ENCODE results near the gene PDE4D.
"Not testable (repeated sequence)": the region's sequence is repeated elsewhere in the genome, so short reads cannot be mapped to it uniquely, and the experiment has no call there.

PDE4D gene

DNA sequence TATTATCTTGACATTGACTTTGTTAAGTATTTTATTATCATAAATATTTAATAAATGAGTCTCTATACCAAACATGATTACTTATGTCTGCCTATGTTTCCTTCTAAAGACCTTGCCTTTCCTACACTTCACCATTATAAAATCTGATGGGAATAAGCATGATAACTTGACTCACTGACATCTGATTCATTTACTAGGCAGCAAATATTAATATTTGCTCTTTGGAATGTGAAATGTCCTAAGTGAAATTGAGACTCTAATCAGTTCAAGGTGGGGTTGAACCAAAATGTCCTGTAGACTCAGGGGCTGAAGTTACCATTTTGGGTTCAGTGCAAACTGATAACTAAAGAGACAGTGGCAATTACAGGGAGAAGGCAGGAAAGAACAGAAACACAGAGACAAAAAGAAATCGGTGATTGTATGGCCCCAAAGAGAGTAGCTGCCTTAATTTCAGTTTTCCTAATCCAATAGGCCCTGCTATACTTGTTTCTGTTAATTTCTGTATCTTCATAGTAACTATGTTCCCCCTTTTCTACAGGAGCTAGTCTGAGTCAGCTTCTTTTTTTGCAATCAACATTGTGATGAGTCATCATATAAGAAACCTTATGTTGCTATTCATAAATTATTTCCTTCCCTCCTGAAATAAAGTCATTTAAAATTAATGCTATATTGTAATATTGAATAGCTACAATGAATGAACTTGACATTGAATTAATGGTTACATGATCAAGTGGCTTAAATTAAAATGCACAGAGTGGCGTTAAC lies 296.8 kb downstream of the PDE4D start:
- peaks cover 3% of the 10 kb centered on the region for H3K79me1 ChIP-seq (replicated peaks; ENCODE audit: low read length, poor library complexity, severe bottlenecking)
- no peak overlapping the region for H3K4me2 ChIP-seq (ENCODE audit: low read length, poor library complexity, severe bottlenecking)
- H2BK5ac ChIP-seq (ENCODE audit: low read depth, low read length, poor library complexity, severe bottlenecking): no peak overlapping the region
- H4K8ac ChIP-seq (ENCODE audit: low read length): no peak overlapping the region
- no peak overlapping the region for H2BK12ac ChIP-seq (ENCODE audit: low read length in 2 of 2)
- H3K36me3 ChIP-seq (ENCODE audit: control insufficient read depth in 1 of 2, insufficient read depth in 2 of 2, low read depth in 1 of 2, low read length in 2 of 2): no peaks in the 10 kb centered on the region
- H4K91ac ChIP-seq (ENCODE audit: low read length): no peak overlapping the region
- no peaks in the 10 kb centered on the region for H3K27me3 ChIP-seq (ENCODE audit: control insufficient read depth in 1 of 2, insufficient read depth in 1 of 2, low read length in 2 of 2)
- no peak overlapping the region for H2AFZ ChIP-seq (ENCODE audit: low read depth, low read length)
- H3K9me3 ChIP-seq (ENCODE audit: control insufficient read depth, low read length): no peaks in the 10 kb centered on the region
- no peak overlapping the region for H3K27ac ChIP-seq (ENCODE audit: low read length, poor library complexity, severe bottlenecking)
- H3K18ac ChIP-seq (ENCODE audit: low read depth in 1 of 2, low read length in 2 of 2): peak overlapping the region in 1 of 2 experiments; percentile 60
- H3K14ac ChIP-seq (ENCODE audit: low read length in 2 of 2): no peak overlapping the region
- WGBS: no CpG with 5 or more reads among the region's 2 CpGs
- no peak overlapping the region for H3K4ac ChIP-seq (ENCODE audit: low read depth in 1 of 2, low read length in 2 of 2)
- H3K4me1 ChIP-seq (ENCODE audit: control insufficient read depth, insufficient read depth, low read depth, low read length): no peaks in the 10 kb centered on the region
- DNase-seq: peak; percentile 54
- no peak overlapping the region for H3K4me3 ChIP-seq (ENCODE audit: insufficient read depth in 1 of 2, low read depth in 1 of 2, low read length in 2 of 2)
- H2AK5ac ChIP-seq (ENCODE audit: low read length, severe bottlenecking): no peak overlapping the region
- H3K23ac ChIP-seq (ENCODE audit: low read length in 2 of 2): no peak overlapping the region
- H3K9ac ChIP-seq (ENCODE audit: low read length): peak overlapping the region; percentile 17
- H2BK120ac ChIP-seq (ENCODE audit: low read depth, low read length): no peak overlapping the region
- no peak overlapping the region for H2BK15ac ChIP-seq (ENCODE audit: low read depth, poor library complexity, severe bottlenecking)

DNA sequence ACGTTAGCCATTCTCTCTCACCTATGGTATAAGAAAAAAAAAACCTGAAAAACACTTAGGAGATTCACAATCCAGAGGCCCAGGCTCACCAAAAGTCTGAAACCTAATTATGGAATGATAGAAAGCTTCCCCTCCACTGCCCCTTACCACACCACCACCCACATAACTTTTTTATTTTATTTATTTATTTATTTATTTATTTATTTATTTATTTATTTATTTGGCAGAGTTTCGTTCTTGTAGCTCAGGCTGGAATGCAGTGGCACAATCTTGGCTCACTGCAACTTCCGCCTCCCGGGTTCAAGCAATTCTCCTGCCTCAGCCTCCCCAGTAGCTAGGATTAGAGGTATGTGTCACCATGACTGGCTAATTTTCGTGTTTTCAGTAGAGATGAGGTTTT lies 299.4 kb downstream of the PDE4D start:
- not testable (repeated sequence) for H3K9me3 ChIP-seq (ENCODE audit: control insufficient read depth, low read length); H3K4me3 ChIP-seq (ENCODE audit: insufficient read depth in 1 of 2, low read depth in 1 of 2, low read length in 2 of 2); H3K27ac ChIP-seq (ENCODE audit: low read length, poor library complexity, severe bottlenecking); DNase-seq; H2BK5ac ChIP-seq (ENCODE audit: low read depth, low read length, poor library complexity, severe bottlenecking); H2AFZ ChIP-seq (ENCODE audit: low read depth, low read length); H2BK15ac ChIP-seq (ENCODE audit: low read depth, poor library complexity, severe bottlenecking); H3K4ac ChIP-seq (ENCODE audit: low read depth in 1 of 2, low read length in 2 of 2); H4K91ac ChIP-seq (ENCODE audit: low read length); H3K27me3 ChIP-seq (ENCODE audit: control insufficient read depth in 1 of 2, insufficient read depth in 1 of 2, low read length in 2 of 2); H3K79me1 ChIP-seq (replicated peaks; ENCODE audit: low read length, poor library complexity, severe bottlenecking); H2BK12ac ChIP-seq (ENCODE audit: low read length in 2 of 2); H3K14ac ChIP-seq (ENCODE audit: low read length in 2 of 2); H3K23ac ChIP-seq (ENCODE audit: low read length in 2 of 2); H2BK120ac ChIP-seq (ENCODE audit: low read depth, low read length); H3K4me1 ChIP-seq (ENCODE audit: control insufficient read depth, insufficient read depth, low read depth, low read length); H2AK5ac ChIP-seq (ENCODE audit: low read length, severe bottlenecking); H3K18ac ChIP-seq (ENCODE audit: low read depth in 1 of 2, low read length in 2 of 2); H3K4me2 ChIP-seq (ENCODE audit: low read length, poor library complexity, severe bottlenecking); H4K8ac ChIP-seq (ENCODE audit: low read length); H3K36me3 ChIP-seq (ENCODE audit: control insufficient read depth in 1 of 2, insufficient read depth in 2 of 2, low read depth in 1 of 2, low read length in 2 of 2); H3K9ac ChIP-seq (ENCODE audit: low read length)
- 98% methylated on average over 5 of the region's 5 CpGs for WGBS

DNA sequence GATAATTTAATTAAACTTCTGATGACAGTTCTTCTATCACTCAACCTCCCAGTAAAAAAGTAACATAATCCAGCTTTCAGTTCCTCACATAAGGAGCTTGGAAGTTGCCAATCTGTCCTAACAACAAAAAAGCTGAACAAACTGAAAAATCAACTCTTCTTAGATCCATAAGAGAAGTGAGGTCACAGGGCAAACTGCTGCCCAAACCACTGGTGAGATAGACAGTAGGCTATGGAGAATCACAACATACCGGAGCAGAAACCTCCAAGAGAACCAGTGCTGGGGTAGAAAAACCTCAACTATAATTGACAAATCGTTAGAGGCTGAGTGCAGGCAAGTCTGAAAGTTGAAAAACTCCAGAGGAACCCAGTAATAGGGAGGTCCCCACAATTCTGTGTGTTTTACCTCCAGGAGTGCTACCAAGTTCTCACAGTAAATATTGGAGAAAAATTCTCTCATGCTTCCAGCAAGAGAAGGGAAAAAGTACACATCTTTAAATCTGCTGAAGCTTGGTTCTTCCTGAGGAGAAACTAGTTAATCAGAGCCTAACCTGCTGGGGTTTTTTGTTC lies 300.0 kb downstream of the PDE4D start:
- WGBS: 100% methylated on average over 2 of the region's 2 CpGs
- Histone ChIP-seq H2AK5ac (ENCODE audit: low read length, severe bottlenecking) (peak overlapping the region; percentile 8), H2BK120ac (ENCODE audit: low read depth, low read length) (no peak overlapping the region), H3K9ac (ENCODE audit: low read length) (no peak overlapping the region), H3K23ac (ENCODE audit: low read length in 2 of 2) (no peak overlapping the region), H3K18ac (ENCODE audit: low read depth in 1 of 2, low read length in 2 of 2) (no peak overlapping the region), H2BK15ac (ENCODE audit: low read depth, poor library complexity, severe bottlenecking) (no peak overlapping the region), H4K8ac (ENCODE audit: low read length) (no peak overlapping the region), H2BK12ac (ENCODE audit: low read length in 2 of 2) (no peak overlapping the region), H2AFZ (ENCODE audit: low read depth, low read length) (no peak overlapping the region), H4K91ac (ENCODE audit: low read length) (no peak overlapping the region), H3K36me3 (ENCODE audit: control insufficient read depth in 1 of 2, insufficient read depth in 2 of 2, low read depth in 1 of 2, low read length in 2 of 2) (no peaks in the 10 kb centered on the region), H3K27ac (ENCODE audit: low read length, poor library complexity, severe bottlenecking) (no peak overlapping the region), H3K9me3 (ENCODE audit: control insufficient read depth, low read length) (no peaks in the 10 kb centered on the region), H3K14ac (ENCODE audit: low read length in 2 of 2) (no peak overlapping the region), H3K4me1 (ENCODE audit: control insufficient read depth, insufficient read depth, low read depth, low read length) (no peaks in the 10 kb centered on the region), H3K79me1 (replicated peaks; ENCODE audit: low read length, poor library complexity, severe bottlenecking) (peaks cover 1% of the 10 kb centered on the region), H3K4me3 (ENCODE audit: insufficient read depth in 1 of 2, low read depth in 1 of 2, low read length in 2 of 2) (no peak overlapping the region), H3K27me3 (ENCODE audit: control insufficient read depth in 1 of 2, insufficient read depth in 1 of 2, low read length in 2 of 2) (no peaks in the 10 kb centered on the region), H3K4ac (ENCODE audit: low read depth in 1 of 2, low read length in 2 of 2) (no peak overlapping the region), H3K4me2 (ENCODE audit: low read length, poor library complexity, severe bottlenecking) (no peak overlapping the region), H2BK5ac (ENCODE audit: low read depth, low read length, poor library complexity, severe bottlenecking) (no peak overlapping the region)
- no peak for DNase-seq

DNA sequence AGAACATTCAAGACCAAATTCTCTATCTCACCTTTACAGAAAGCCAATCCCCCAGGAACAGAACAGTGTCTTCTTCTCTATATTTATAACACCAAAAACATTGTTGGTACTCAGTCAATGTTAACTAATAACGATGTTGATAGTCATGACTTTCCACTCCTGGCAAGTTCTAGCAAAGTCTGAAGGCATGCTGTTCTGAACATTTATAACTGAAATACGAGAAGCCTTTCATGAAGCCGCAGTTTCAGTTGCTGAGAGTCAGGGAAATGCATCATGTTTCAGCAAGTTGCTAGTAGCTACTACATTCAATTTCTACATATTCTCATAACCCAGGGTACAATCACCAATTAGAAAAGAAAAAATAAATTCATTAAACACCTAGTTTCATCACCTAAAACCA lies 301.4 kb downstream of the PDE4D start:
- Histone ChIP-seq H3K23ac (ENCODE audit: low read length in 2 of 2) (no peak overlapping the region), H2AK5ac (ENCODE audit: low read length, severe bottlenecking) (no peak overlapping the region), H3K4ac (ENCODE audit: low read depth in 1 of 2, low read length in 2 of 2) (no peak overlapping the region), H3K79me1 (replicated peaks; ENCODE audit: low read length, poor library complexity, severe bottlenecking) (peaks cover 1% of the 10 kb centered on the region), H3K9ac (ENCODE audit: low read length) (no peak overlapping the region), H2BK15ac (ENCODE audit: low read depth, poor library complexity, severe bottlenecking) (no peak overlapping the region), H3K4me2 (ENCODE audit: low read length, poor library complexity, severe bottlenecking) (no peak overlapping the region), H2BK120ac (ENCODE audit: low read depth, low read length) (no peak overlapping the region), H4K91ac (ENCODE audit: low read length) (no peak overlapping the region), H3K9me3 (ENCODE audit: control insufficient read depth, low read length) (no peaks in the 10 kb centered on the region), H3K36me3 (ENCODE audit: control insufficient read depth in 1 of 2, insufficient read depth in 2 of 2, low read depth in 1 of 2, low read length in 2 of 2) (no peaks in the 10 kb centered on the region), H2BK12ac (ENCODE audit: low read length in 2 of 2) (no peak overlapping the region), H3K4me1 (ENCODE audit: control insufficient read depth, insufficient read depth, low read depth, low read length) (no peaks in the 10 kb centered on the region), H2AFZ (ENCODE audit: low read depth, low read length) (no peak overlapping the region), H3K27ac (ENCODE audit: low read length, poor library complexity, severe bottlenecking) (no peak overlapping the region), H3K14ac (ENCODE audit: low read length in 2 of 2) (no peak overlapping the region), H3K18ac (ENCODE audit: low read depth in 1 of 2, low read length in 2 of 2) (no peak overlapping the region), H3K27me3 (ENCODE audit: control insufficient read depth in 1 of 2, insufficient read depth in 1 of 2, low read length in 2 of 2) (no peaks in the 10 kb centered on the region), H4K8ac (ENCODE audit: low read length) (no peak overlapping the region), H2BK5ac (ENCODE audit: low read depth, low read length, poor library complexity, severe bottlenecking) (no peak overlapping the region), H3K4me3 (ENCODE audit: insufficient read depth in 1 of 2, low read depth in 1 of 2, low read length in 2 of 2) (no peak overlapping the region)
- DNase-seq: no peak
- WGBS: 85% methylated on average over 3 of the region's 3 CpGs

Data from mesenchymal stem cell (in vitro differentiated cells and primary cell).